ENCODE results near the gene RABGAP1L.

Gene RABGAP1L

GRCh38 chr1:174469687-174470086 lies 310.4 kb downstream of the RABGAP1L start:
- Histone ChIP-seq H4K8ac (ENCODE audit: low read depth, low read length) (no peak overlapping the region), H3K4ac (ENCODE audit: low read length) (no peak overlapping the region), H2AFZ (ENCODE audit: low read length) (no peak overlapping the region), H2AK5ac (ENCODE audit: low read depth, low read length) (no peak overlapping the region), H2BK12ac (ENCODE audit: low read length) (no peak overlapping the region), H3K9me3 (replicated peaks in 1 of 2; ENCODE audit: control insufficient read depth in 2 of 2, insufficient read depth in 1 of 2, low read depth in 1 of 2, low read length in 2 of 2) (no peaks in the 10 kb centered on the region), H4K91ac (ENCODE audit: low read depth, low read length, poor library complexity) (no peak overlapping the region), H3K4me2 (ENCODE audit: insufficient read depth, low read length, poor library complexity, severe bottlenecking) (no peak overlapping the region), H2BK15ac (ENCODE audit: low read length) (no peak overlapping the region), H3K36me3 (replicated peaks in 1 of 2; ENCODE audit: control insufficient read depth in 2 of 2, insufficient read depth in 2 of 2, low read length in 2 of 2) (no peaks in the 10 kb centered on the region), H3K4me1 (ENCODE audit: control insufficient read depth in 2 of 2, insufficient read depth in 1 of 2, low read depth in 1 of 2, low read length in 2 of 2) (no peaks in the 10 kb centered on the region), H3K14ac (ENCODE audit: low read length) (no peak overlapping the region), H3K27me3 (ENCODE audit: control insufficient read depth in 3 of 3, insufficient read depth in 3 of 3, low read depth in 1 of 3, low read length in 3 of 3) (no peaks in the 10 kb centered on the region), H2BK120ac (ENCODE audit: low read depth, low read length) (no peak overlapping the region), H3K27ac (replicated peaks; ENCODE audit: low read length) (no peak overlapping the region), H3K23ac (ENCODE audit: low read depth, low read length, poor library complexity) (no peak overlapping the region), H3K18ac (ENCODE audit: low read length) (no peak overlapping the region), H3K4me3 (ENCODE audit: low read length in 2 of 2) (no peak overlapping the region), H3K79me1 (ENCODE audit: low read depth, low read length) (no peaks in the 10 kb centered on the region), H3K9ac (ENCODE audit: low read depth, low read length, poor library complexity) (no peak overlapping the region), H2BK5ac (ENCODE audit: low read length) (no peak overlapping the region)
- no CpG with 5 or more reads among the region's 1 CpG for WGBS, 2 donors (ENCODE audit: extremely low coverage in 2 of 2, insufficient read length in 2 of 2, insufficient replicate concordance in 1 of 2)
- DNase-seq (ENCODE audit: low spot score) = no peak

GRCh38 chr1:174479281-174479680 lies 320.0 kb downstream of the RABGAP1L start:
- Histone ChIP-seq H3K27me3 (ENCODE audit: control insufficient read depth in 3 of 3, insufficient read depth in 3 of 3, low read depth in 1 of 3, low read length in 3 of 3) (no peaks in the 10 kb centered on the region), H2AFZ (ENCODE audit: low read length) (no peak overlapping the region), H3K79me1 (ENCODE audit: low read depth, low read length) (no peaks in the 10 kb centered on the region), H3K36me3 (replicated peaks in 1 of 2; ENCODE audit: control insufficient read depth in 2 of 2, insufficient read depth in 2 of 2, low read length in 2 of 2) (no peaks in the 10 kb centered on the region), H2BK12ac (ENCODE audit: low read length) (no peak overlapping the region), H4K8ac (ENCODE audit: low read depth, low read length) (no peak overlapping the region), H2BK5ac (ENCODE audit: low read length) (no peak overlapping the region), H3K4me1 (ENCODE audit: control insufficient read depth in 2 of 2, insufficient read depth in 1 of 2, low read depth in 1 of 2, low read length in 2 of 2) (no peaks in the 10 kb centered on the region), H3K14ac (ENCODE audit: low read length) (no peak overlapping the region), H3K9me3 (replicated peaks in 1 of 2; ENCODE audit: control insufficient read depth in 2 of 2, insufficient read depth in 1 of 2, low read depth in 1 of 2, low read length in 2 of 2) (no peaks in the 10 kb centered on the region), H2BK15ac (ENCODE audit: low read length) (no peak overlapping the region), H3K4me3 (ENCODE audit: low read length in 2 of 2) (no peak overlapping the region), H4K91ac (ENCODE audit: low read depth, low read length, poor library complexity) (no peak overlapping the region), H3K23ac (ENCODE audit: low read depth, low read length, poor library complexity) (no peak overlapping the region), H3K4ac (ENCODE audit: low read length) (no peak overlapping the region), H3K9ac (ENCODE audit: low read depth, low read length, poor library complexity) (no peak overlapping the region), H3K18ac (ENCODE audit: low read length) (no peak overlapping the region), H2AK5ac (ENCODE audit: low read depth, low read length) (no peak overlapping the region), H2BK120ac (ENCODE audit: low read depth, low read length) (no peak overlapping the region), H3K4me2 (ENCODE audit: insufficient read depth, low read length, poor library complexity, severe bottlenecking) (no peak overlapping the region), H3K27ac (replicated peaks; ENCODE audit: low read length) (no peak overlapping the region)
- WGBS, 2 donors (ENCODE audit: extremely low coverage in 2 of 2, insufficient read length in 2 of 2, insufficient replicate concordance in 1 of 2) = no CpG with 5 or more reads among the region's 1 CpG
- no peak for DNase-seq (ENCODE audit: low spot score)

DNA sequence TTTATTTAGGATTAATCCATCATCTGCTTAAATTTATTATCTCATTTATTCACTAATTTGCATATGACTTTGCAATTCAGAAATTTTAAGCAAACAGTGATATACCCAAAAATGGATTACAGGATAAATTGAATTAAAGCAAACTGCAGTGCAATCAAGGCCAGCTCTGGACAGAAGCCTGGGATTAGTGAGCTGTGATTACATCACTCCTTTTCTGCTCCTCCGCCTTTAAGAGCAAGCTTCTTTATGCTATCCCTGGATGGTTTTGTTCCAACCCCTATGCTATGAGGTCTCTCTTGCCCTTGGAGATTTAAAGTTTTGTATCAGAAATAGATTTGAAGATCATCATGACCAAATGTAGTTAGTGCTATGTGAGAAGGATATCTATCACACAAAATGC lies 321.0 kb downstream of the RABGAP1L start:
- no peaks in the 10 kb centered on the region for H3K4me1 ChIP-seq (ENCODE audit: control insufficient read depth in 2 of 2, insufficient read depth in 1 of 2, low read depth in 1 of 2, low read length in 2 of 2)
- H2BK12ac ChIP-seq (ENCODE audit: low read length) = no peak overlapping the region
- DNase-seq (ENCODE audit: low spot score) = no peak
- H3K9ac ChIP-seq (ENCODE audit: low read depth, low read length, poor library complexity) = no peak overlapping the region
- H3K4ac ChIP-seq (ENCODE audit: low read length) = no peak overlapping the region
- WGBS, 2 donors (ENCODE audit: extremely low coverage in 2 of 2, insufficient read length in 2 of 2, insufficient replicate concordance in 1 of 2) = no CpG with 5 or more reads among the region's 1 CpG
- no peak overlapping the region for H3K14ac ChIP-seq (ENCODE audit: low read length)
- H3K79me1 ChIP-seq (ENCODE audit: low read depth, low read length) = no peaks in the 10 kb centered on the region
- H2AFZ ChIP-seq (ENCODE audit: low read length) = no peak overlapping the region
- no peak overlapping the region for H2BK5ac ChIP-seq (ENCODE audit: low read length)
- no peak overlapping the region for H3K4me3 ChIP-seq (ENCODE audit: low read length in 2 of 2)
- H3K23ac ChIP-seq (ENCODE audit: low read depth, low read length, poor library complexity) = no peak overlapping the region
- no peak overlapping the region for H4K91ac ChIP-seq (ENCODE audit: low read depth, low read length, poor library complexity)
- H2AK5ac ChIP-seq (ENCODE audit: low read depth, low read length) = no peak overlapping the region
- H4K8ac ChIP-seq (ENCODE audit: low read depth, low read length) = no peak overlapping the region
- no peaks in the 10 kb centered on the region for H3K27me3 ChIP-seq (ENCODE audit: control insufficient read depth in 3 of 3, insufficient read depth in 3 of 3, low read depth in 1 of 3, low read length in 3 of 3)
- no peaks in the 10 kb centered on the region for H3K9me3 ChIP-seq (replicated peaks in 1 of 2; ENCODE audit: control insufficient read depth in 2 of 2, insufficient read depth in 1 of 2, low read depth in 1 of 2, low read length in 2 of 2)
- H3K18ac ChIP-seq (ENCODE audit: low read length) = no peak overlapping the region
- no peaks in the 10 kb centered on the region for H3K36me3 ChIP-seq (replicated peaks in 1 of 2; ENCODE audit: control insufficient read depth in 2 of 2, insufficient read depth in 2 of 2, low read length in 2 of 2)
- H3K27ac ChIP-seq (replicated peaks; ENCODE audit: low read length) = no peak overlapping the region
- no peak overlapping the region for H2BK120ac ChIP-seq (ENCODE audit: low read depth, low read length)
- no peak overlapping the region for H3K4me2 ChIP-seq (ENCODE audit: insufficient read depth, low read length, poor library complexity, severe bottlenecking)
- H2BK15ac ChIP-seq (ENCODE audit: low read length) = no peak overlapping the region

DNA sequence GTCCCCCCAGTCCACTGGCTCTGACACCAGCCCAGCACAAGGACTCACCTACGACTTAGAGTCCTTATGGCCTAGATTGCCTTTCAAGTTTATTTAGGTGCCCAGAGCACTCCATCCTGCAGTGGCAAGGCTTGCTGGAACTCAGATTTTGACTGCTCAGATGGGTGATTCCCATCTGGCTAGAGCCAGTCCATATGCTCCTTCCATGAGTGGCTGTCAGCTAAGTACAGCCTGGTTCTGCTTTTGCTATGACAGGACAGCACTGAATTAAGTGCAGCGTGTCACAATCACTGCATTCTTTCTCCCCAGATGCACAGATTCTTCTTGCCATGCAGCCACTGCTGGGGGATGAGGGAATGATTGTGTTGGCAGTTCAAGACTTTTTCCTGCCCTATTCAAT lies 332.3 kb downstream of the RABGAP1L start:
- Histone ChIP-seq H2AK5ac (ENCODE audit: low read depth, low read length) (no peak overlapping the region), H3K27ac (replicated peaks; ENCODE audit: low read length) (no peak overlapping the region), H2BK5ac (ENCODE audit: low read length) (no peak overlapping the region), H4K91ac (ENCODE audit: low read depth, low read length, poor library complexity) (no peak overlapping the region), H2BK15ac (ENCODE audit: low read length) (no peak overlapping the region), H3K14ac (ENCODE audit: low read length) (no peak overlapping the region), H3K9ac (ENCODE audit: low read depth, low read length, poor library complexity) (no peak overlapping the region), H3K79me1 (ENCODE audit: low read depth, low read length) (no peaks in the 10 kb centered on the region), H3K4me2 (ENCODE audit: insufficient read depth, low read length, poor library complexity, severe bottlenecking) (no peak overlapping the region), H2BK12ac (ENCODE audit: low read length) (no peak overlapping the region), H3K18ac (ENCODE audit: low read length) (no peak overlapping the region), H2BK120ac (ENCODE audit: low read depth, low read length) (no peak overlapping the region), H3K27me3 (ENCODE audit: control insufficient read depth in 3 of 3, insufficient read depth in 3 of 3, low read depth in 1 of 3, low read length in 3 of 3) (no peaks in the 10 kb centered on the region), H3K4me1 (ENCODE audit: control insufficient read depth in 2 of 2, insufficient read depth in 1 of 2, low read depth in 1 of 2, low read length in 2 of 2) (peaks cover 0 to 3% of the 10 kb centered on the region in 2 donors), H3K4ac (ENCODE audit: low read length) (no peak overlapping the region), H2AFZ (ENCODE audit: low read length) (no peak overlapping the region), H3K36me3 (replicated peaks in 1 of 2; ENCODE audit: control insufficient read depth in 2 of 2, insufficient read depth in 2 of 2, low read length in 2 of 2) (no peaks in the 10 kb centered on the region), H3K23ac (ENCODE audit: low read depth, low read length, poor library complexity) (no peak overlapping the region), H4K8ac (ENCODE audit: low read depth, low read length) (no peak overlapping the region), H3K4me3 (ENCODE audit: low read length in 2 of 2) (no peak overlapping the region), H3K9me3 (replicated peaks in 1 of 2; ENCODE audit: control insufficient read depth in 2 of 2, insufficient read depth in 1 of 2, low read depth in 1 of 2, low read length in 2 of 2) (no peaks in the 10 kb centered on the region)
- no peak for DNase-seq (ENCODE audit: low spot score)
- WGBS, 2 donors (ENCODE audit: extremely low coverage in 2 of 2, insufficient read length in 2 of 2, insufficient replicate concordance in 1 of 2) = no CpG with 5 or more reads among the region's 2 CpGs

Data from neuronal stem cell (in vitro differentiated cells).